HEK293T (cell line): ENCODE data around the gene MAGI2.

Experiments used
- CTCF ChIA-PET: fragments of 350-600 bp; formaldehyde crosslinking; extraction: SDS; loops from one replicate; lab custom pipeline; 2021; ENCODE audit warnings: antibody characterized with exemption, inconsistent platforms; lab: Yijun Ruan, JAX
- POLR2A ChIA-PET: fragments of 350-600 bp; formaldehyde crosslinking; extraction: SDS; loops from one replicate; lab custom pipeline; 2020; ENCODE audit warnings: antibody characterized with exemption, inconsistent platforms; lab: Yijun Ruan, JAX
- DNase-seq: peaks from one replicate; pipeline ENCODE4 v3.0.0; 2012; ENCODE audit warnings: mixed read lengths; ENCODE audit errors: extremely low spot score
- ARNT ChIP-seq: fragments of 450-650 bp; IDR thresholded peaks from 2 replicates; pipeline ENCODE4 v1.6.1; 2017; ENCODE audit warnings: mild to moderate bottlenecking
- BHLHE40 ChIP-seq: fragments of 450-650 bp; IDR thresholded peaks from 2 replicates; pipeline ENCODE4 v1.6.1; 2016; ENCODE audit warnings: mild to moderate bottlenecking, moderate library complexity, borderline replicate concordance
- CTBP1 ChIP-seq: fragments of 450-650 bp; IDR thresholded peaks from 2 replicates; pipeline ENCODE4 v1.6.1; 2016; ENCODE audit warnings: borderline replicate concordance
- ELF4 ChIP-seq: fragments of 450-650 bp; IDR thresholded peaks from 2 replicates; pipeline ENCODE4 v1.6.1; 2017; ENCODE audit warnings: antibody characterized with exemption
- FOXA1 ChIP-seq: fragments of 450-650 bp; IDR thresholded peaks from 2 replicates; pipeline ENCODE4 v1.6.1; 2016; ENCODE audit warnings: mild to moderate bottlenecking
- FOXK2 ChIP-seq: fragments of 450-650 bp; IDR thresholded peaks from 2 replicates; pipeline ENCODE4 v1.6.1; 2016; ENCODE audit warnings: mild to moderate bottlenecking
- FOXM1 ChIP-seq: fragments of 450-650 bp; IDR thresholded peaks from 2 replicates; pipeline ENCODE4 v1.6.1; 2017; ENCODE audit warnings: mild to moderate bottlenecking, borderline replicate concordance
- HDGF ChIP-seq: fragments of 450-650 bp; IDR thresholded peaks from 2 replicates; pipeline ENCODE4 v1.6.1; 2017; ENCODE audit warnings: antibody characterized with exemption, borderline replicate concordance
- L3MBTL2 ChIP-seq: fragments of 450-650 bp; conservative IDR thresholded peaks from 2 replicates; pipeline ENCODE4 v1.6.1; 2016; ENCODE audit warnings: mild to moderate bottlenecking
- LEF1 ChIP-seq: fragments of 450-650 bp; IDR thresholded peaks from 2 replicates; pipeline ENCODE4 v1.6.1; 2017; ENCODE audit warnings: mild to moderate bottlenecking, borderline replicate concordance
- NFRKB ChIP-seq: fragments of 450-650 bp; IDR thresholded peaks from 2 replicates; pipeline ENCODE4 v1.6.1; 2016; ENCODE audit warnings: mild to moderate bottlenecking, moderate library complexity
- SP1 ChIP-seq: fragments of 450-650 bp; IDR thresholded peaks from 2 replicates; pipeline ENCODE4 v1.6.1; 2017
- SUZ12 ChIP-seq: fragments of 450-650 bp; IDR thresholded peaks from 2 replicates; pipeline ENCODE4 v1.6.1; 2016; ENCODE audit warnings: mild to moderate bottlenecking
- TARDBP ChIP-seq: fragments of 450-650 bp; IDR thresholded peaks from 2 replicates; pipeline ENCODE4 v1.6.1; 2016
- ZNF384 ChIP-seq: fragments of 450-650 bp; IDR thresholded peaks from 2 replicates; pipeline ENCODE4 v1.6.1; 2016
- TF ChIP-seq, protein P1 (sequence below): fragments of 450-650 bp; IDR thresholded peaks from 2 replicates; pipeline ENCODE4 v1.6.1; 2016

The MAGI2 gene

DNA sequence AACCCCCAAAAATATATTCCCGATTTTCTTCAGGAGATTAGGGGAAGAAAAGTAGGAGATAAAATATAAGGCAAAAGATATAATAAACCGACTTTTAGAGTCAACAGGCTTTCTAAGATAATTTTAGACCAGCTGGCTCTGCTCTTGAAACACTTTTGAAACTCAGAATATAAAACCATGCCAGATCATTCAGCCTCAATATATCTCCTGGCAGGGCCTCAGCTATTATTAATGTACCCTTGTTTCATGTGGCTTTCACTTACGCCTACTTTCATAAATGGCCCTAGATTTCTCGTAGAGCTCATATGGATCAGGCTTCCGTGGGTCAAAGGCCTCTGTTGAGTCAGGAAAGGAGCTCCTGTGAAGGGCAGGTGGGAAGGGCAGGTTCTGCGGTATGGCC lies 1258.9 kb downstream of the MAGI2 start:
- no peak for DNase-seq
- CTCF ChIA-PET, result no interaction called here
- POLR2A ChIA-PET, result no interaction called here
- TF ChIP-seq HDGF (no peak), NFRKB (no peak), ARNT (no peak), BHLHE40 (no peak), FOXA1 (no peak), L3MBTL2 (no peak), LEF1 (no peak), FOXM1 (no peak), SUZ12 (no peak), CTBP1 (no peak)
- TF ChIP-seq, protein P1, sequence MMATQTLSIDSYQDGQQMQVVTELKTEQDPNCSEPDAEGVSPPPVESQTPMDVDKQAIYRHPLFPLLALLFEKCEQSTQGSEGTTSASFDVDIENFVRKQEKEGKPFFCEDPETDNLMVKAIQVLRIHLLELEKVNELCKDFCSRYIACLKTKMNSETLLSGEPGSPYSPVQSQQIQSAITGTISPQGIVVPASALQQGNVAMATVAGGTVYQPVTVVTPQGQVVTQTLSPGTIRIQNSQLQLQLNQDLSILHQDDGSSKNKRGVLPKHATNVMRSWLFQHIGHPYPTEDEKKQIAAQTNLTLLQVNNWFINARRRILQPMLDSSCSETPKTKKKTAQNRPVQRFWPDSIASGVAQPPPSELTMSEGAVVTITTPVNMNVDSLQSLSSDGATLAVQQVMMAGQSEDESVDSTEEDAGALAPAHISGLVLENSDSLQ, result no peak

DNA sequence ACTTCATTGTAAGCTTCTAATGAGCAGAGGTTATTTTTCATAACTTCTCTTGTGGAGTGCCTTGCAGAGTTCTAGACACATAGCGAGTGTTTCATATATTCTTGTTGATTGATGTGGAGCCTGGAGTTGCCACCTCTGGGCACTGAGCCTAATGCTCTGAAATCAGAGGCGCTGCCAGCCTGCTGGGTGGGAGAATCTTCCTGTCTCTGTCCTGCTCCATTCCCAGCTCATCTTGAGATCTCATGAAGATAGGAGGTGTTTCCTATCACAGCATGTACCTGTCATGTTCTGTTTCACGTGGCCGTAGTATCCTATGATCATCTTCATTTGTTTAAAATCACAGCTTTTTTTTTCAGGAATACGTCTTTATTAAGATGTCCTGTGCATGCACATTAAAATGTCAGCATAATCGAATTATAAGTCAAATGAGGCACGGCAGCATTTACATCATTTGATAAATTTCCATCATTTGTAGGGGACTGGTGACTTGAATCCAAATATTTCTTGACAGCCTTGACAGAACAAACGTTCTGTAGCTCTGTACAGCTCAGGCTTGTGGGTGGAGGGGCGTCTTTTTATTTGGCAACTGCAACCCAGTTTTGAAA lies 1261.9 kb downstream of the MAGI2 start:
- no peak for DNase-seq
- no peak for TF ChIP-seq FOXM1
- TF ChIP-seq ARNT, result no peak
- no peak for TF ChIP-seq NFRKB
- no peak for TF ChIP-seq SP1
- TF ChIP-seq ZNF384, result no peak
- no peak for TF ChIP-seq TARDBP
- no peak for TF ChIP-seq BHLHE40
- no peak for TF ChIP-seq HDGF
- no peak for TF ChIP-seq L3MBTL2
- TF ChIP-seq ELF4, result no peak
- TF ChIP-seq SUZ12, result no peak
- no peak for TF ChIP-seq FOXA1
- TF ChIP-seq LEF1, result no peak
- POLR2A ChIA-PET, result no interaction called here
- CTCF ChIA-PET, result interaction anchor here (0.6 kb wide), 1 partner anchor 85 kb away, joined by 4 read pairs; no protein-coding TSS in a partner anchor

- ChIA-PET CTCF (no interaction called here), POLR2A (no interaction called here)
- DNase-seq, result no peak
- TF ChIP-seq CTBP1 (no peak), ELF4 (no peak), ZNF384 (no peak), FOXA1 (no peak), TARDBP (no peak), L3MBTL2 (no peak), HDGF (no peak), NFRKB (no peak), FOXK2 (no peak), ARNT (no peak), LEF1 (no peak), BHLHE40 (no peak), SUZ12 (no peak)
- TF ChIP-seq, protein P1, result no peak
These were observed 1263.7 kb downstream of the MAGI2 start for GRCh38 chr7:78189762-78190161.

GRCh38 chr7:78185149-78185745 lies 1268.2 kb downstream of the MAGI2 start:
- CTCF ChIA-PET, result no interaction called here
- POLR2A ChIA-PET, result no interaction called here
- no peak for TF ChIP-seq FOXM1
- no peak for TF ChIP-seq TARDBP
- no peak for TF ChIP-seq FOXA1
- TF ChIP-seq, protein P1, result no peak
- TF ChIP-seq FOXK2, result no peak
- DNase-seq, result no peak

DNA sequence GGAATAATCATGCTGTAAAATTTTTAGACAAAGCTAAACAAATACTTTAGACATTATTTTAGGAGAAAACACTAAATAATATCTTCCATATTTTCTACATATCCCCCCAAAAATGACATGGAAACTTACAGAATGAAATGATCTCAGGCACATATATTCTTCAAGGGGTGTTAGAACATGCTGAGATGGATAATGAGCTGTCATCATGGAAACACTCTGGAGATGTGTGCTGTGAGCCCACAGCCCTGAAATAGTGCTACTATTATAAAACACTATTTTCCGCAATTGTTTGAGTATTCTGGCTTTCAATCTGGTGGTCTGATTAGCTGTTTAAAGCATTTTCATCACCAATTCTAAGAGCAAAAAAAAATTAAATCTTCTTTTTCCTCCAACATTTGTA lies 1269.2 kb downstream of the MAGI2 start:
- TF ChIP-seq SP1 (no peak), FOXA1 (no peak), HDGF (no peak), ELF4 (no peak), LEF1 (no peak), FOXK2 (no peak), ZNF384 (no peak), FOXM1 (no peak), L3MBTL2 (no peak), BHLHE40 (no peak)
- POLR2A ChIA-PET, result no interaction called here
- DNase-seq, result no peak
- CTCF ChIA-PET, result no interaction called here

GRCh38 chr7:78179827-78180477 lies 1273.5 kb downstream of the MAGI2 start:
- CTCF ChIA-PET, result no interaction called here
- DNase-seq, result no peak
- no peak for TF ChIP-seq NFRKB
- POLR2A ChIA-PET, result no interaction called here
